Stomach (tissue), 4 donors: Measurements from ENCODE around the gene NRIP1.

ENCODE experiments used
- EP300 ChIP-seq: sonication (generic); formaldehyde crosslinking; IDR thresholded peaks from one replicate; pipeline ENCODE4 v1.6.1; 2017; ENCODE audit warnings: antibody characterized with exemption
- POLR2A ChIP-seq, 4 donors: fragments of 450-650 bp; IDR thresholded peaks; one replicate each; pipeline ENCODE4 v1.6.1; 2016; ENCODE audit warnings: antibody characterized with exemption in 4 of 4, control low read depth in 2 of 4, mild to moderate bottlenecking in 1 of 4, moderate library complexity in 1 of 4
- POLR2AphosphoS5 ChIP-seq, 3 donors: sonication (generic); formaldehyde crosslinking; IDR thresholded peaks; one replicate each; pipeline ENCODE4 v1.6.1; 2016; ENCODE audit warnings: antibody characterized with exemption in 3 of 3
- TF ChIP-seq, protein P1 (sequence below), 7 experiments: fragments of 450-650 bp in 4 of 7; fragments of 200-600 bp in 3 of 7; sonication (generic) in 3 of 7; IDR thresholded peaks; one replicate each; pipeline ENCODE4 v1.5.1; 2016 to 2019; ENCODE audit warnings: antibody characterized with exemption in 7 of 7, control low read depth in 2 of 7, mild to moderate bottlenecking in 1 of 7

DNA sequence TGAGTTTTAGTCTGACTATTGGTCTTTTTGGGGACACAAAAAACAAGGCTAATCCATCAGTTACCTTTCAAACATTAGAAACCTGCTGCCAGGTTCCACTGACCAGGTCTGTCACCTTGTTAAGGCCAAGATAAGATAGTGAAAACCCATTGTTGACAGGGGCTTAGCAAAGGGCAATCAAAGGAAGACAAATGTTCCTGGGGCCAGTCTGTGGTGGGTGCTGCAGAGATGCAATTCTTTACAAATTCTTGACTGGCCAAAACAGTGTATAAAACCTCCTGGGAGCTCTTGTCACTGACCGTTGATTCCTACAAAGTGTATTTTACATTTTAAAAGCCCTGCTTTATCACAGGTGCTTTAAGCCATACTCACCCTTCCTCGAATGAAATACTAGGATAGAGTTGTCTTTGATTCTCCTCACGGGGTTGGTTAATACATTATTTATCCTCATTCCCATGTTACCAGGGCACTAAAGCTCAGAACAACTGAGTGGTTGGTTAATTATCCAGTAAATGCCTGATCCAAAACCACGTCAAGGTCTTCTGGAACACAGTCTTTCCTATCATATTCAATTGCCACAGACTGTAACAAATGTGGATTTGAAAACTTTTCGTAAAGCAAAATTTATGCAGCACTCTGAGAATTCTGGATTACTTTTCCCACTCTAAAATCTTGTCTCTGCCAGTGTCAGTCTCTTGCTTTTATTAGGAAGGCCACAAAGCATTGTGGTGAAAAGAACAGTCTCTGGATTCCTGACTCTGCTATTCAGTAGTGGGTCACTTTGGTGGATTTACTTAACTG, 77.2 kb downstream of the NRIP1 start:
- TF ChIP-seq, protein P1, sequence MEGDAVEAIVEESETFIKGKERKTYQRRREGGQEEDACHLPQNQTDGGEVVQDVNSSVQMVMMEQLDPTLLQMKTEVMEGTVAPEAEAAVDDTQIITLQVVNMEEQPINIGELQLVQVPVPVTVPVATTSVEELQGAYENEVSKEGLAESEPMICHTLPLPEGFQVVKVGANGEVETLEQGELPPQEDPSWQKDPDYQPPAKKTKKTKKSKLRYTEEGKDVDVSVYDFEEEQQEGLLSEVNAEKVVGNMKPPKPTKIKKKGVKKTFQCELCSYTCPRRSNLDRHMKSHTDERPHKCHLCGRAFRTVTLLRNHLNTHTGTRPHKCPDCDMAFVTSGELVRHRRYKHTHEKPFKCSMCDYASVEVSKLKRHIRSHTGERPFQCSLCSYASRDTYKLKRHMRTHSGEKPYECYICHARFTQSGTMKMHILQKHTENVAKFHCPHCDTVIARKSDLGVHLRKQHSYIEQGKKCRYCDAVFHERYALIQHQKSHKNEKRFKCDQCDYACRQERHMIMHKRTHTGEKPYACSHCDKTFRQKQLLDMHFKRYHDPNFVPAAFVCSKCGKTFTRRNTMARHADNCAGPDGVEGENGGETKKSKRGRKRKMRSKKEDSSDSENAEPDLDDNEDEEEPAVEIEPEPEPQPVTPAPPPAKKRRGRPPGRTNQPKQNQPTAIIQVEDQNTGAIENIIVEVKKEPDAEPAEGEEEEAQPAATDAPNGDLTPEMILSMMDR (IDR thresholded peaks at IDR 0.05), result no peak
- TF ChIP-seq POLR2A (IDR thresholded peaks at IDR 0.05) (no peak), POLR2AphosphoS5 (IDR thresholded peaks at IDR 0.05) (no peak), EP300 (no peak)
